Colonic mucosa (tissue), 4 donors: ENCODE data around the gene AMDHD1. TPM values are rescaled to one million over a fixed set of nuclear protein-coding genes. Genes with fewer than 3 reads are reported as not detected.

ENCODE experiments used
- DNase-seq: peaks from one replicate; pipeline ENCODE4 v3.0.0-alpha.2; 2020
- H3K27ac ChIP-seq: fragments of 200-600 bp; one replicate; pipeline ENCODE4 v1.8.0; 2021
- H3K27me3 ChIP-seq: fragments of 200-600 bp; one replicate; pipeline ENCODE4 v1.8.0; 2021
- H3K36me3 ChIP-seq: fragments of 200-600 bp; one replicate; pipeline ENCODE4 v1.8.0; 2021
- H3K4me1 ChIP-seq: fragments of 200-600 bp; one replicate; pipeline ENCODE4 v1.8.0; 2021; ENCODE audit warnings: mild to moderate bottlenecking
- H3K4me3 ChIP-seq: fragments of 200-600 bp; one replicate; pipeline ENCODE4 v1.8.0; 2021
- H3K9ac ChIP-seq, 2 donors: one replicate each; pipeline ENCODE4 v1.7.0; 2013; ENCODE audit warnings: control low read depth in 2 of 2, low read depth in 2 of 2, low read length in 2 of 2
- H3K9me3 ChIP-seq: fragments of 200-600 bp; one replicate; pipeline ENCODE4 v1.8.0; 2021
- intact Hi-C: fragments of 100-400 bp; cut with DNase I; formaldehyde crosslinking; loops from one replicate; pipeline ENCODE4 v1.14.1; 2022
- total RNA-seq, 2 donors: library from RNA; stranded (reverse); fragmentation: NEBNext Ultra II Directional in 1 of 2; extraction: Animal tissue kit (Norgen Biotek cat#: 25700) in 1 of 2; gene quantifications; one replicate each; pipeline ENCODE4 v1.2.1, GENCODE V29; 2021
- TF ChIP-seq, protein P1 (sequence below): fragments of 200-600 bp; IDR thresholded peaks from one replicate; pipeline ENCODE4 v1.8.0; 2022; ENCODE audit warnings: antibody characterized with exemption, mild to moderate bottlenecking
- donor health status: healthy.
- donor health status: DM: no; HTN: no; CAD: no.
- donor health status: DM: no; HTN: no; CAD: no.

The AMDHD1 gene
- total RNA-seq, 2 donors from 2014 or later: 0.48 TPM; not detected in 1

DNA sequence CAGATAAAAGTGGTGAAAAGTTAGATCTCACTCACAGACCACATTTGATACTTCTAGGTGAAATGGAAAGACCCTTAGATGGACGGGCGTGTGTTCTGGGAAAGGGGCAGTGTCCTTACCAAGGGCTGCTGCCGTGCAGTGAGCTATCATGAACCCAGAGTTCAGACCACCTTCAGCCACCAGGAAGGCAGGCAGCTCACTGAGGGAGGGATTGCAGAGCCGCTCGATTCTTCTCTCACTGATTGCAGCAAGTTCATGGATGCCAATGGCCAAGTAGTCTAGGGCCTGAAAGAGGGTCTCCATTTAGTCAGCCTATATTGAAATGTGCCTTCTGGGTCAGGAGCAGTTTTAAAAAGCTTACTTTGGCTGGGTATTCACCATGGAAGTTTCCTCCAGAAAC is 37.3 kb downstream of the AMDHD1 start:
- Histone ChIP-seq H3K4me1 (no peaks in the 10 kb centered on the region), H3K4me3 (no peak overlapping the region)
- intact Hi-C loops: no loop called here

DNA sequence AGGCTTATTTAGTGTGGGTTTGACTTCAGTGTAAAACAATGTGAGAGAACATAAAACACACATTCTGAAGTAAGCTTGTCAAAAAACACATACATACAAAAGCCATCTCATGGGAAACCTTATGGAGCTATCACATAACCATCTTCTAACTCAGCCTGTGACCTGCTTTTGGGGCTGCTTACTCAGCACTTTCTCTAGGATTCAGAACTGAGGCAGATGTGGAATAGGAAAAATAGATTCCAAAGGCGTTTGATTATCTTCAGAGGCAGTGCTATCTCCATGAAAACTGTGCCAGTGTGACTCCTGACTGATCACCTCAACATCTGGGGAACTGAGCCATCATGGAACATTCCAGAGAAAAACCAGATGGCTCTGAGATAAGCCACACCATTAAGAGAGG is 39.5 kb downstream of the AMDHD1 start:
- no peaks in the 10 kb centered on the region for H3K4me1 ChIP-seq
- H3K27me3 ChIP-seq: no peaks in the 10 kb centered on the region
- DNase-seq: no peak
- no peaks in the 10 kb centered on the region for H3K36me3 ChIP-seq
- no peak overlapping the region for H3K27ac ChIP-seq
- intact Hi-C loops: no loop called here
- no peak overlapping the region for H3K9ac ChIP-seq
- H3K9me3 ChIP-seq: no peaks in the 10 kb centered on the region
- H3K4me3 ChIP-seq: no peak overlapping the region
- TF ChIP-seq, protein P1, sequence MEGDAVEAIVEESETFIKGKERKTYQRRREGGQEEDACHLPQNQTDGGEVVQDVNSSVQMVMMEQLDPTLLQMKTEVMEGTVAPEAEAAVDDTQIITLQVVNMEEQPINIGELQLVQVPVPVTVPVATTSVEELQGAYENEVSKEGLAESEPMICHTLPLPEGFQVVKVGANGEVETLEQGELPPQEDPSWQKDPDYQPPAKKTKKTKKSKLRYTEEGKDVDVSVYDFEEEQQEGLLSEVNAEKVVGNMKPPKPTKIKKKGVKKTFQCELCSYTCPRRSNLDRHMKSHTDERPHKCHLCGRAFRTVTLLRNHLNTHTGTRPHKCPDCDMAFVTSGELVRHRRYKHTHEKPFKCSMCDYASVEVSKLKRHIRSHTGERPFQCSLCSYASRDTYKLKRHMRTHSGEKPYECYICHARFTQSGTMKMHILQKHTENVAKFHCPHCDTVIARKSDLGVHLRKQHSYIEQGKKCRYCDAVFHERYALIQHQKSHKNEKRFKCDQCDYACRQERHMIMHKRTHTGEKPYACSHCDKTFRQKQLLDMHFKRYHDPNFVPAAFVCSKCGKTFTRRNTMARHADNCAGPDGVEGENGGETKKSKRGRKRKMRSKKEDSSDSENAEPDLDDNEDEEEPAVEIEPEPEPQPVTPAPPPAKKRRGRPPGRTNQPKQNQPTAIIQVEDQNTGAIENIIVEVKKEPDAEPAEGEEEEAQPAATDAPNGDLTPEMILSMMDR: no peak

More for the DNA sequence above, 37.3 kb downstream of the AMDHD1 start:
- Histone ChIP-seq H3K27ac (no peak overlapping the region), H3K9ac (no peak overlapping the region), H3K9me3 (no peaks in the 10 kb centered on the region), H3K36me3 (no peaks in the 10 kb centered on the region), H3K27me3 (no peaks in the 10 kb centered on the region)
- DNase-seq: no peak
- TF ChIP-seq, protein P1: no peak

DNA sequence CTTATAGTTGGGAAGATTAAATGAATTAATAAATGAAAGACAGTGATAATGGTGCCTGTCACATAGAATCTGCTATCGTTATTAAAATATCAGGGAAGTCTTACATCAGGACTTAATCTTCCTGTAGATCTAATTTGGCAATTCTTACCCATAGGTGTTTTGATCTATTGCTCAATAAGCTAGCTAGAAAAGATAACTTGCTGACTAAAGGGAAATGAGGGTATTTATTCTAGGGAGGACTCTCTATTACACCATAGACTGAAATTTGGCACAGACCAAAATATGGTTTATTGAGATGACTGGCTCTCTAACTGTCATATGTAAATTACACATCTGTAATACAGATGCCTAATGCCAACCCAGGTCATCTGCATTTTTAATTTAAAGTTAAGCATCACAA is 41.6 kb downstream of the AMDHD1 start:
- Histone ChIP-seq H3K4me1 (no peaks in the 10 kb centered on the region), H3K27me3 (no peaks in the 10 kb centered on the region), H3K27ac (no peak overlapping the region), H3K9ac (no peak overlapping the region), H3K9me3 (no peaks in the 10 kb centered on the region), H3K4me3 (no peak overlapping the region), H3K36me3 (no peaks in the 10 kb centered on the region)
- intact Hi-C loops: no loop called here
- DNase-seq: no peak
- TF ChIP-seq, protein P1: no peak

DNA sequence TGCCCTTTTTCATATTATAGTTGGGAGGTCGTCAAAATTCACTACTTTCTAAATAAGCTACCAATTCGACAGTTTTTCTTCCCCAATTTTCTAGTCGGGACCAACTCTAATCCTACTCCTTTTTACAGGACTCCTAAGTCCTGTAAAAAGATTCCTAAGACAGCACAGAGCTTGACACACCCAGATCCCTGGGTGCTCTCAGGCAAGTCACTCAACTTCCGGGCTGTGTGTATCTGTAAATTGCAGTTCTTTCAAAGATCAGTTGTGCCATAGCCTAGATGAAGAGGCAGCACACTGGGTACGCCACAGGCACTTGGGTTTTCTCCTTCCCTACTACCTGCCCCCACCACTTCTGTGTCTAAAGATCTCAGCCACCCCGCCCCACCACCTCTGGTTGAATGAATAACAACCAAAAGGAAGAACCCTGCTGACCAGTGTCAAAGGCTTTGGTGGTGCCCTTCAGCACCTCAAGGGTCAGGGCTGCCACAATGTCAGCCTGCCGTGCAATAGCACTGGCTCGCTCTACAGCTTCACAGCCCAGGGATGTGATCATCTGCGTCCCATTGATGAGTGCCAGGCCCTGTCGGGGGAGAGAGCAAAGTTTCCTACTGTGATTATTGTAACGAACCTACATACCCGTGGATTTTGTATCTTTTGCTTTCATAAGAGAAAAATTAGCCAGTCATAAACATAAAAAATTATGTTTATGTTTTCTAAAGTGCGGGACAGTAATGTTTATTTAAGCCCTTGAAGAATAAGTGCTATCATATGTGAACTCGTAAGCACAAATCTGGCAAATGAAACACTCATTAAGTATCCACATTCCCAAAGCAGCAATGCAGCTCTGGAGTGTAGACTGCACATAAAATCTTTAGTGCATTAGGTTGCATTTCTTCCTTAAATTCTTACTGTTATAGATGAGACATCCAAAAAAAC is 43.8 kb downstream of the AMDHD1 start:
- no peak overlapping the region for H3K27ac ChIP-seq
- H3K9ac ChIP-seq: no peak overlapping the region
- TF ChIP-seq, protein P1: no peak
- no peak overlapping the region for H3K4me3 ChIP-seq
- intact Hi-C loops: no loop called here
- H3K36me3 ChIP-seq: no peaks in the 10 kb centered on the region
- peak; percentile 25 for DNase-seq
- H3K27me3 ChIP-seq: no peaks in the 10 kb centered on the region
- no peaks in the 10 kb centered on the region for H3K4me1 ChIP-seq
- H3K9me3 ChIP-seq: no peaks in the 10 kb centered on the region

- DNase-seq: no peak
- H3K9ac ChIP-seq: no peak overlapping the region
- no peaks in the 10 kb centered on the region for H3K4me1 ChIP-seq
- H3K27me3 ChIP-seq: no peaks in the 10 kb centered on the region
- intact Hi-C loops: no loop called here
- TF ChIP-seq, protein P1: no peak
- H3K9me3 ChIP-seq: no peaks in the 10 kb centered on the region
- H3K4me3 ChIP-seq: no peak overlapping the region
- H3K27ac ChIP-seq: no peak overlapping the region
- H3K36me3 ChIP-seq: no peaks in the 10 kb centered on the region
These were observed 45.6 kb downstream of the AMDHD1 start for GRCh38 chr12:95988506-95989275.
